BJ (cell line): ENCODE measurements around the gene CACNA1C. TPM values are rescaled to one million over a fixed set of nuclear protein-coding genes. Genes with fewer than 3 reads are reported as not detected.

Source experiments
- CTCF ChIA-PET: fragments of 350-600 bp; formaldehyde crosslinking; extraction: SDS; loops from one replicate; lab custom pipeline; 2021; ENCODE audit warnings: antibody characterized with exemption, inconsistent platforms; lab: Yijun Ruan, JAX
- POLR2A ChIA-PET: fragments of 300-600 bp; sonication (Branson Sonifier 250); formaldehyde crosslinking; extraction: SDS; loops from one replicate; lab custom pipeline; 2021; ENCODE audit warnings: antibody characterized with exemption; lab: Charles Lee
- DNase-seq: peaks from one replicate; pipeline ENCODE4 v3.0.0-alpha.2; 2011; ENCODE audit warnings: low read depth
- H3K27me3 ChIP-seq: 2 replicates; pipeline ENCODE4 v1.6.0; 2011; ENCODE audit warnings: low read length; ENCODE audit not compliant: control insufficient read depth, insufficient read depth
- H3K36me3 ChIP-seq: 2 replicates; pipeline ENCODE4 v1.5.1; 2011; ENCODE audit warnings: low read length; ENCODE audit not compliant: control insufficient read depth, insufficient read depth
- H3K4me3 ChIP-seq: 2 replicates; pipeline ENCODE4 v1.5.1; 2011; ENCODE audit warnings: low read depth, mild to moderate bottlenecking, control low read depth, low read length
- CTCF ChIP-seq: IDR thresholded peaks from 2 replicates; pipeline ENCODE4 v1.5.1; 2011; ENCODE audit warnings: low read depth, mild to moderate bottlenecking, control low read depth, inconsistent platforms, low read length, moderate library complexity; ENCODE audit not compliant: insufficient read depth
- polyA plus RNA-seq: library from polyadenylated mRNA; depleted of rRNA; stranded (reverse); fragments of >200 nt; gene quantifications from 2 replicates; pipeline ENCODE4 v1.2.3, GENCODE V29; 2011

CACNA1C gene
- polyA plus RNA-seq, 1 experiment = 14.7 TPM

GRCh38 chr12:2412305-2412643, 359.5 kb downstream of the CACNA1C start:
- CTCF ChIA-PET = no interaction called here

GRCh38 chr12:2413301-2413700, 360.5 kb downstream of the CACNA1C start:
- ChIA-PET CTCF (no interaction called here), POLR2A (no interaction called here)
- H3K4me3 ChIP-seq = no peak overlapping the region
- H3K27me3 ChIP-seq = no peaks in the 10 kb centered on the region
- no peak for TF ChIP-seq CTCF
- no peaks in the 10 kb centered on the region; the same call in none of the 2 replicates for H3K36me3 ChIP-seq
- DNase-seq = no peak

More at GRCh38 chr12:2412305-2412643, 359.5 kb downstream of the CACNA1C start:
- Histone ChIP-seq H3K4me3 (no peak overlapping the region), H3K27me3 (no peaks in the 10 kb centered on the region), H3K36me3 (no peaks in the 10 kb centered on the region; the same call in 1 of the 2 replicates)
- POLR2A ChIA-PET = no interaction called here
- TF ChIP-seq CTCF = no peak
- no peak for DNase-seq

- ChIA-PET POLR2A (no interaction called here), CTCF (interaction anchor here (1.3 kb wide), 1 partner anchor 18 kb away, joined by 3 read pairs; no protein-coding TSS in a partner anchor)
- no peak for DNase-seq
- no peak for TF ChIP-seq CTCF
- no peaks in the 10 kb centered on the region for H3K27me3 ChIP-seq
- H3K36me3 ChIP-seq = no peaks in the 10 kb centered on the region; the same call in none of the 2 replicates
- no peak overlapping the region for H3K4me3 ChIP-seq
These were observed 361.4 kb downstream of the CACNA1C start for GRCh38 chr12:2413999-2414792.

- no peak overlapping the region for H3K4me3 ChIP-seq
- ChIA-PET POLR2A (no interaction called here), CTCF (interaction anchor here (1.1 to 1.3 kb wide), 3 partner anchors 11 to 19 kb away, joined by 3 read pairs; no protein-coding TSS in a partner anchor)
- H3K36me3 ChIP-seq = no peaks in the 10 kb centered on the region; the same call in none of the 2 replicates
- no peak for TF ChIP-seq CTCF
- H3K27me3 ChIP-seq = no peaks in the 10 kb centered on the region
- DNase-seq = no peak
These were observed 362.2 kb downstream of the CACNA1C start for GRCh38 chr12:2414810-2415567.

- POLR2A ChIA-PET = no interaction called here
- no peaks in the 10 kb centered on the region for H3K27me3 ChIP-seq
- DNase-seq = no peak
- no peaks in the 10 kb centered on the region; the same call in none of the 2 replicates for H3K36me3 ChIP-seq
- H3K4me3 ChIP-seq = no peak overlapping the region
- TF ChIP-seq CTCF = no peak
- CTCF ChIA-PET = interaction anchor here (1.1 to 1.2 kb wide), 2 partner anchors 10 to 19 kb away, joined by 3 read pairs; no protein-coding TSS in a partner anchor
These were observed 362.8 kb downstream of the CACNA1C start for GRCh38 chr12:2415568-2415944.
